ENCODE results near the gene KCNE1.

KCNE1 gene

DNA sequence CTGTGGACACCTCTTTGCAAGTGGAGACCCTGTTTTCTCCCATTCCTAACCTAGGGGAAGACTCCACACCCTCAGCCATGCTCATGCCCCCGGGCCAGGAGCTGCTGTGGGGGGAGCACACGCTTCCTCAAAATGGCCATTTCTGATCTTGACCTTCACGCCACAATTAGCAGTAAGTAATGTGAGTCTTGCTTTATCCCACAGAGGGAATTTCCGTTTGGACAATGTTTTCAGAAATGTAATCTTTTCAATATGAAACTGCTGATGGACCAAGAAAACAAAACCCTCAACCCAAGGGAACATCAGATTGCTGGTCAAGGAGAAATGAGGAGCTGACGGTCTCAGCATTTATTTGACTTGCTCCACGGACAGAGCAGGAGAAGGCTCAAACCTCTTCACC, 8.3 kb upstream of the KCNE1 start:
- DNase-seq (ENCODE audit: insufficient read length, low spot score), result no peak
- TF ChIP-seq, protein P1, sequence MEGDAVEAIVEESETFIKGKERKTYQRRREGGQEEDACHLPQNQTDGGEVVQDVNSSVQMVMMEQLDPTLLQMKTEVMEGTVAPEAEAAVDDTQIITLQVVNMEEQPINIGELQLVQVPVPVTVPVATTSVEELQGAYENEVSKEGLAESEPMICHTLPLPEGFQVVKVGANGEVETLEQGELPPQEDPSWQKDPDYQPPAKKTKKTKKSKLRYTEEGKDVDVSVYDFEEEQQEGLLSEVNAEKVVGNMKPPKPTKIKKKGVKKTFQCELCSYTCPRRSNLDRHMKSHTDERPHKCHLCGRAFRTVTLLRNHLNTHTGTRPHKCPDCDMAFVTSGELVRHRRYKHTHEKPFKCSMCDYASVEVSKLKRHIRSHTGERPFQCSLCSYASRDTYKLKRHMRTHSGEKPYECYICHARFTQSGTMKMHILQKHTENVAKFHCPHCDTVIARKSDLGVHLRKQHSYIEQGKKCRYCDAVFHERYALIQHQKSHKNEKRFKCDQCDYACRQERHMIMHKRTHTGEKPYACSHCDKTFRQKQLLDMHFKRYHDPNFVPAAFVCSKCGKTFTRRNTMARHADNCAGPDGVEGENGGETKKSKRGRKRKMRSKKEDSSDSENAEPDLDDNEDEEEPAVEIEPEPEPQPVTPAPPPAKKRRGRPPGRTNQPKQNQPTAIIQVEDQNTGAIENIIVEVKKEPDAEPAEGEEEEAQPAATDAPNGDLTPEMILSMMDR (IDR thresholded peaks at IDR 0.05; ENCODE audit: insufficient read depth, missing control alignments), result no peak
- no peak for FAIRE-seq

DNA sequence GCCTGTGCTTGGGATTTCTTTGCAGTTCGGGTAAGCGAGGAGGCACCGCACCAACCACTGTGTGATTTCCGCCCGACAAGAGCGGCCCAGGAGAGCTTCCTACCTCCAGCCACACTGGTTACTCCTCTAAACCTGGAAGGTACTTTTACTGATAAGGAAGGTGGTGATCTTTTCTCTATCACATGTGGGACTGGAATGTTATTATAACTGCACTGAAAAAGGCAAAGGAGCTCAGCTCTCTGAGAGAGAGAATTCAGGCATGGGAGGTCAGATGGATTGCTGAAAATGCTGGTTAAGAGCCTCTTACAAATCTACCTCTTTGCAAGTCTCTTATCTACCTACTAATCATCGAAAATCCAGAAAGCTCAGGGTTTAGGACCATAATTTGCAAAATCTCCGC, 7.7 kb upstream of the KCNE1 start:
- TF ChIP-seq, protein P1 (IDR thresholded peaks at IDR 0.05; ENCODE audit: insufficient read depth, missing control alignments), result no peak
- FAIRE-seq (no peak), DNase-seq (ENCODE audit: insufficient read length, low spot score) (no peak)

DNA sequence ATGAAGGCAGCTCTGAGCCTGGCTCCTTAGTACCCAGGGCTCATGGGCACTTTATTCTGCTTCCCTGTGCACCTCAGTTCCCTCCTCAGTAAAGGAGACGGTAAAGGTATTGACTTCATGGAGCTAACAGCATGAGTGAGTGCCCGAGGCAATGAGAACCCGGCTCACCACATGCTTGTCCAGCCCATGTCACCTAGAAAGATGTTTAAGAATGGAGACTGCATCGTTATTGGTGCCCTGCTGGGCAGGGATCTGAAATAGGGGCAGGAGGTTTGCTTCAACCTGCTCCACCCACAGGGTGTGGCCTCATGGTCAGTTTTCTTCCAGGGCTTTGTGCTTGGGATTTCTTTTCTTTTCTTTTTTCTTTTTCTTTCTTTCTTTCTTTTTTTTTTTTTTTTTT, 7.0 kb upstream of the KCNE1 start:
- DNase-seq (ENCODE audit: insufficient read length, low spot score) (no peak), FAIRE-seq (no peak)
- TF ChIP-seq, protein P1 (IDR thresholded peaks at IDR 0.05; ENCODE audit: insufficient read depth, missing control alignments), result no peak

DNA sequence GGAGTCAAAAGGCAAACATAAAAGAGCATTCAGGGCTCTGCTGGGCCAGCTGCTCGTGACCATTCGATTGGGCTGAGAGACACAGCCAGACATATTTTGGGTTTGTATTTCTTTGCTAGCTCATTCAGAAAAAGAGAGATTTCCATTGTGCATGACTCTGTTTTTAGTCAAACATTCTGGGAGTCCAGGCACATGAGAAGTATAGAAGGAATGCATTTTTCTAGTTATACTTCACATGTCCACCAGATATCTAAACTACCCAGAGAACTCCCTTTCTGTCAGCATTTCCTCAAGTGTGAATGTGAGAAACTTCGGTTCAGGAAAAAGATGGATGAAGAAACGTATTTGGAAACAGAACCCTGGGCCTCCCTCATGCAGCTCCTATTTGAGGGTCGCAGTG, 6.3 kb upstream of the KCNE1 start:
- no peak for FAIRE-seq
- DNase-seq (ENCODE audit: insufficient read length, low spot score), result no peak
- TF ChIP-seq, protein P1 (IDR thresholded peaks at IDR 0.05; ENCODE audit: insufficient read depth, missing control alignments), result no peak

DNA sequence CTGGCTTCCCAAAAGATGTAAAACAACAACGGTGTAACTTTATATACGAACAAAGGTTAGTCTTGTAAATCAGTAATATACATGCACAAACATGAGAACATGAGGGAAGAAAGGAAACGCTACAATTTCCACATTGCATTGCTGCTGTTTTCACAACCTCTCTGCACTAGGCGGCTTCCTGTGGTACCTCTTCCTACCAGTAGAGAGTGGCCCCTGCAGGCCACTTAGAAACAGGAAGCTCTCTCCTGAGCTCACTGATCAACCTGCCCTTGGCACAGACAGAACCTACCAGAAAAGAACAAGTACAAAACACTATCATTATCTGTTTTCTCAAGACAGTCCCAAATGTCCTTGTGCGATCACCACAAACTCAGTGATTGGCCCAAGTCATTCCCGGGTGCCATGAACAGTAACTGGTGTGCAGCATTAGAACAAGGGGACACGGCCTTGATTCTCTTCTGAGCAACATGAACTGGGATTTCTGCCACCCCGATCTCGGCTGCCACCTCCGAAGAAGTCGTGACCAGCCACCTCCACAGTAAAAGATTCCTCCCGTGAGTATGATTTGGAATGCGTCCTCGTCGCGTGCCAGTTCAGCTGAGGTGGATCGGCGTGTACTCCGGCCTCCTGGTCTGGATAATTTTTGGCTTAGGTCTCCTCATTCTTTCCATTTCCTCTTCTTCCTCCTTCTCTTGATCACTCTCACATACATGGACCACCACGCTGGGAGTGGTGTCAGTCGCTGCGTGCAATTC, 5.7 kb upstream of the KCNE1 start:
- DNase-seq (ENCODE audit: insufficient read length, low spot score), result no peak
- TF ChIP-seq, protein P1 (IDR thresholded peaks at IDR 0.05; ENCODE audit: insufficient read depth, missing control alignments), result no peak
- FAIRE-seq, result no peak

DNA sequence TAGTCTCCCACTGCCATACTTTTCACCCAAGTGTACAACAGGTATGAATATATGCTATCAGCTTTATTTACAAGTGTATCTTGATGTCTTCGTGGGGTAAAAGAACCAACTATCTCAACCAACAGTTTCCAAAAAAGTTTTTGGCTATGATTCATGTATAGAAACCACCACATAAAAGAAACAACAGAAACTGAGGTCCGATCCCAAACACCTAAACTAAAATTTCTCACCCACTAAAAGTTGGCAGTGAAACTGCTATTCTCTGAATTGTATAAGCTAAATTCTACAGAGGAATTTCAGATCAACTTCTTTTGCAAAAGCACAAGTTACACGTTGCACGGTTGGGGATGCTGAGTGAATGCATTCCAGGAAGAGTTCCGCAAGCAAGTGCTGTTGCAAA, 5.0 kb upstream of the KCNE1 start:
- TF ChIP-seq, protein P1 (IDR thresholded peaks at IDR 0.05; ENCODE audit: insufficient read depth, missing control alignments), result no peak
- FAIRE-seq (no peak), DNase-seq (ENCODE audit: insufficient read length, low spot score) (no peak)

DNA sequence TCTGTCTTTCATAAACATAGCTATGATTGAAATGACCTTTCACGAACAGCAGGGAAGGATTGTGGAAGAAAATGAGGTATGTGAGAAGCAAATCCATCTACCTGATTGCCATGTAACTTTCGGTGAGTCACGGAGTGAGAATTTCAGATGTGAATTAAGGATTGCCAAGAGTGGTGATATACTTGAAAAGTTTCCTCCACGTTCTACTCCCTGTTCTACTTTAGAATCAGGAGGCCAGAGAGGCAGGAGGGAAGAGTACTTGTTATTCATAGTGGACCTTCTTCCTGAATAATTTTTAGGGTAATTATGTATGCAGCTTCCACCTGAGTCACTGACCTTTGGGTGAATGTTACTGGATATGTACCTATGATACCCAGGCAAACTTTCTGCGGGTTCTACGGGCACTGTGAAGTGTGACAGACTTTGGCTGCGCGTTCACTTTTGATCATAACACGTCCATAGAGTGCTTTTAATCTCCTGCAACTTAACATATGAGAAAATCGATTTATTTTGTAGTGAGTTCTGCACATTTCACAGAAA, 2.6 kb upstream of the KCNE1 start:
- TF ChIP-seq, protein P1 (IDR thresholded peaks at IDR 0.05; ENCODE audit: insufficient read depth, missing control alignments), result no peak
- DNase-seq (ENCODE audit: insufficient read length, low spot score) (no peak), FAIRE-seq (no peak)
